GM12801 (cell line): ENCODE results near the gene TIAM1.

Experiments used
- CTCF ChIP-seq: IDR thresholded peaks from one replicate; pipeline ENCODE4 v1.5.1; 2011; ENCODE audit warnings: control low read depth; ENCODE audit not compliant: insufficient read length; ENCODE audit errors: extremely low read depth

TIAM1 gene

GRCh38 chr21:31316072-31316471 is 28.0 kb downstream of the TIAM1 start:
- no peak for TF ChIP-seq CTCF

- TF ChIP-seq CTCF: no peak
Measured at GRCh38 chr21:31310750-31311149, 33.3 kb downstream of the TIAM1 start.

GRCh38 chr21:31308584-31308983 is 35.5 kb downstream of the TIAM1 start:
- TF ChIP-seq CTCF: no peak

- no peak for TF ChIP-seq CTCF
Measured at GRCh38 chr21:31305888-31306287, 38.2 kb downstream of the TIAM1 start.

GRCh38 chr21:31299291-31300147 is 44.5 kb downstream of the TIAM1 start:
- no peak for TF ChIP-seq CTCF

GRCh38 chr21:31298618-31299269 is 45.3 kb downstream of the TIAM1 start:
- TF ChIP-seq CTCF: no peak

- no peak for TF ChIP-seq CTCF
Measured at GRCh38 chr21:31297806-31298205, 46.3 kb downstream of the TIAM1 start.
